Keratinocyte (primary cell): ENCODE data around the gene SNX19.

Experiments used
- EZH2 ChIP-seq: IDR thresholded peaks from one replicate; pipeline ENCODE4 v1.6.1; 2012; ENCODE audit warnings: inconsistent platforms, mild to moderate bottlenecking, low read length, moderate library complexity
- TF ChIP-seq, protein P1 (sequence below), 3 experiments: IDR thresholded peaks in 1 of 3; conservative IDR thresholded peaks in 1 of 3; optimal IDR thresholded peaks in 1 of 3; 2 replicates in 2 of 3; 3 replicates in 1 of 3; pipeline versions ENCODE3 to v1.5.1; 2011; ENCODE audit warnings: low read length in 3 of 3, mild to moderate bottlenecking in 3 of 3, moderate library complexity in 2 of 3, control low read depth in 1 of 3, inconsistent platforms in 1 of 3; ENCODE audit not compliant: insufficient read depth in 2 of 3; ENCODE audit errors: extremely low read depth in 1 of 3

DNA sequence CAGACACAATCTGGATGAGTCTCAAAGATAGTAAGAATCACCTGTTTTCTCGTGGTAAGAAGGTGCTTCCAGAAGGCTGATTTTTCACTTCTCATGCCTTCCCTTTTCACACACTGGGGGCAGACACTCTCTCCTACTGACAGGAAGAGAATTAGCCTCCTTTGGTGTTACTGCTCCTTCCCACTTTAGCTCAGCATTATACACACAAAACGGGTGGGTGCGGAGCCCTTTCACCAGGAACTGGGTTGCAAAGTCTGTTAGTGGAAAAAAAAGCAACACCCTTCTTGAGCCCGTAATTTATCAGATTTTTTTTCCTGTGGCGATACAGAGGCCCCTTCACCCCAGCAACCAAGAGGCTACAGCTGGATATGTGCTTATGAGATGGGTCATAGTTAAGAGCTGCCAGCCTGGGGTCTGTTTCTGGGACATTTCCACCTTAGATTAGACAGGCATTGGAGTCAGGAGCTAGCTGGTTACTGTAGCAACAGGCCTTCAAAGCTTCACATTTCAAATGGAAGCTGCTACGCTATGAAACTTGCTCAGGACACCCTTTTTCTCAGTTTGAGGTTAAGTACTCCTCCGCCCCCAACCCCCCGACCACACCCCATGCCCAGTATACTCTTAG is 48.1 kb downstream of the SNX19 start:
- no peak for TF ChIP-seq EZH2
- TF ChIP-seq, protein P1, sequence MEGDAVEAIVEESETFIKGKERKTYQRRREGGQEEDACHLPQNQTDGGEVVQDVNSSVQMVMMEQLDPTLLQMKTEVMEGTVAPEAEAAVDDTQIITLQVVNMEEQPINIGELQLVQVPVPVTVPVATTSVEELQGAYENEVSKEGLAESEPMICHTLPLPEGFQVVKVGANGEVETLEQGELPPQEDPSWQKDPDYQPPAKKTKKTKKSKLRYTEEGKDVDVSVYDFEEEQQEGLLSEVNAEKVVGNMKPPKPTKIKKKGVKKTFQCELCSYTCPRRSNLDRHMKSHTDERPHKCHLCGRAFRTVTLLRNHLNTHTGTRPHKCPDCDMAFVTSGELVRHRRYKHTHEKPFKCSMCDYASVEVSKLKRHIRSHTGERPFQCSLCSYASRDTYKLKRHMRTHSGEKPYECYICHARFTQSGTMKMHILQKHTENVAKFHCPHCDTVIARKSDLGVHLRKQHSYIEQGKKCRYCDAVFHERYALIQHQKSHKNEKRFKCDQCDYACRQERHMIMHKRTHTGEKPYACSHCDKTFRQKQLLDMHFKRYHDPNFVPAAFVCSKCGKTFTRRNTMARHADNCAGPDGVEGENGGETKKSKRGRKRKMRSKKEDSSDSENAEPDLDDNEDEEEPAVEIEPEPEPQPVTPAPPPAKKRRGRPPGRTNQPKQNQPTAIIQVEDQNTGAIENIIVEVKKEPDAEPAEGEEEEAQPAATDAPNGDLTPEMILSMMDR (optimal IDR thresholded peaks at IDR 0.05 in 1 of 3, IDR thresholded peaks at IDR 0.05 in 1 of 3, conservative IDR thresholded peaks at IDR 0.05 in 1 of 3; ENCODE audit: extremely low read depth in 1 of 3, insufficient read depth in 2 of 3, low read length in 3 of 3), result no peak
